Brain microvascular endothelial cell (primary cell): Measurements from ENCODE around the gene DHDH.

Experiments
- DNase-seq: peaks from one replicate; pipeline ENCODE4 v3.0.0-alpha.2; 2020
- H3K27ac ChIP-seq: fragments of 250-450 bp; sonication (Bioruptor Pico); 2 replicates; pipeline ENCODE4 v1.5.1; 2020; ENCODE audit warnings: mild to moderate bottlenecking, moderate library complexity
- H3K27me3 ChIP-seq: fragments of 250-450 bp; sonication (Bioruptor Pico); replicated peaks from 2 replicates; pipeline ENCODE4 v1.5.1; 2020; ENCODE audit warnings: mild to moderate bottlenecking
- H3K36me3 ChIP-seq: fragments of 250-450 bp; sonication (Bioruptor Pico); replicated peaks from 2 replicates; pipeline ENCODE4 v1.5.1; 2020; ENCODE audit warnings: mild to moderate bottlenecking
- H3K4me3 ChIP-seq: 2 replicates; pipeline ENCODE4 v1.5.1; 2011; ENCODE audit warnings: low read depth, mild to moderate bottlenecking, control low read depth, low read length, moderate library complexity
- in situ Hi-C: cut with HindIII; loops from 2 replicates; pipeline ENCODE4 v1.10.0; 2017; ENCODE audit warnings: low sequenced_read_pairs, low pct_ligation_motif_present
- TF ChIP-seq, protein P1 (sequence below): IDR thresholded peaks from 2 replicates; pipeline ENCODE4 v1.5.1; 2011; ENCODE audit warnings: low read depth, mild to moderate bottlenecking, moderate library complexity, low read length, control low read depth, inconsistent platforms; ENCODE audit errors: missing control alignments

The DHDH gene

DNA sequence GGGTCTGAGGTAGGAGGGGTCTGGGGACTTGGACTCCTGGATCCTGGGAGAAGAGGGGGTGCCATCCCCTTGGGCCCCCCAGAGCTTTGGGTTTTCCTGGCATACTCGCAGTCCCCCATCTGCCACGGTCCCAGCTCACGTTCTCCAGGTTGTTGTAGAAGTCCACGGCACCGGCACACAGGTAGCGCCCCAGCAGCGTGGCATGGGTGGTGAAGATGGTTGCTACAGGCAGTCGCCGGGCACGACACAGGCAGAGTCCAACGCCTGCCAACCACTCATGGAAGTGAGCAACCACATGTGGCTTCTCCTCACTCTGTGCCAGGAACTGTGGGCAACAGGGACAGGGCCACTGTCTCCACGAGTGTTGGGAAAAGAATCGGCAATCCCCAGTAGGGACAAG, 52.2 kb downstream of the DHDH start:
- H3K4me3 ChIP-seq = no peak overlapping the region
- in situ Hi-C loops = no loop called here
- TF ChIP-seq, protein P1, sequence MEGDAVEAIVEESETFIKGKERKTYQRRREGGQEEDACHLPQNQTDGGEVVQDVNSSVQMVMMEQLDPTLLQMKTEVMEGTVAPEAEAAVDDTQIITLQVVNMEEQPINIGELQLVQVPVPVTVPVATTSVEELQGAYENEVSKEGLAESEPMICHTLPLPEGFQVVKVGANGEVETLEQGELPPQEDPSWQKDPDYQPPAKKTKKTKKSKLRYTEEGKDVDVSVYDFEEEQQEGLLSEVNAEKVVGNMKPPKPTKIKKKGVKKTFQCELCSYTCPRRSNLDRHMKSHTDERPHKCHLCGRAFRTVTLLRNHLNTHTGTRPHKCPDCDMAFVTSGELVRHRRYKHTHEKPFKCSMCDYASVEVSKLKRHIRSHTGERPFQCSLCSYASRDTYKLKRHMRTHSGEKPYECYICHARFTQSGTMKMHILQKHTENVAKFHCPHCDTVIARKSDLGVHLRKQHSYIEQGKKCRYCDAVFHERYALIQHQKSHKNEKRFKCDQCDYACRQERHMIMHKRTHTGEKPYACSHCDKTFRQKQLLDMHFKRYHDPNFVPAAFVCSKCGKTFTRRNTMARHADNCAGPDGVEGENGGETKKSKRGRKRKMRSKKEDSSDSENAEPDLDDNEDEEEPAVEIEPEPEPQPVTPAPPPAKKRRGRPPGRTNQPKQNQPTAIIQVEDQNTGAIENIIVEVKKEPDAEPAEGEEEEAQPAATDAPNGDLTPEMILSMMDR = no peak
- no peak for DNase-seq
- H3K36me3 ChIP-seq = peaks cover 66% of the 10 kb centered on the region
- H3K27ac ChIP-seq = no peak overlapping the region
- H3K27me3 ChIP-seq = no peaks in the 10 kb centered on the region

GRCh38 chr19:48986211-48986610, 52.7 kb downstream of the DHDH start:
- H3K36me3 ChIP-seq = peaks cover 64% of the 10 kb centered on the region
- DNase-seq = no peak
- TF ChIP-seq, protein P1 = no peak

GRCh38 chr19:48987323-48987722, 53.8 kb downstream of the DHDH start:
- TF ChIP-seq, protein P1 = no peak
- H3K36me3 ChIP-seq = peaks cover 60% of the 10 kb centered on the region
- in situ Hi-C loops = no loop called here
- no peak overlapping the region for H3K4me3 ChIP-seq
- no peak for DNase-seq
- H3K27me3 ChIP-seq = no peaks in the 10 kb centered on the region
- no peak overlapping the region for H3K27ac ChIP-seq

More at GRCh38 chr19:48986211-48986610, 52.7 kb downstream of the DHDH start:
- H3K4me3 ChIP-seq = no peak overlapping the region
- in situ Hi-C loops = no loop called here
- H3K27me3 ChIP-seq = no peaks in the 10 kb centered on the region
- no peak overlapping the region for H3K27ac ChIP-seq

DNA sequence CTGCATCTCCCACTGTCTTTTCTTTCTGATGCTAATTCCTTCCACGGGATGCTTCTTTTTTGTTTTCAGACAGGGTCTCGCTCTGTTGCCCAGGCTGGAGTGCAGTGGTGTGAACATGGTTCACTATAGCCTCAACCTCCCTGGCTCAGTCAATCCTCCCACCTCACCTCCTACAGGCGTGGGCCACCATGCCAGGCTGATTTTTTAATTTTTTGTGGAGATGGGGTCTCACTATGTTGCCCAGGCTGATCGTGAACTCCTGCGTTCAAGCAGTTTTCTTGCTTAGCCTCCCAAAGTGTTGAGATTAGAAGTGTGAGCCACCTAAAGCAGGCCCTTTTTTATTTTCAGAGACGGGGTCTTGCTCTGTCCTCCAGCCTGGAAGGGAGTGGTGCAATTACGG, 54.8 kb downstream of the DHDH start:
- H3K27ac ChIP-seq = no peak overlapping the region
- in situ Hi-C loops = no loop called here
- DNase-seq = no peak
- no peak overlapping the region for H3K4me3 ChIP-seq
- TF ChIP-seq, protein P1 = no peak
- no peaks in the 10 kb centered on the region for H3K27me3 ChIP-seq
- H3K36me3 ChIP-seq = peaks cover 51% of the 10 kb centered on the region

GRCh38 chr19:48988860-48989259, 55.4 kb downstream of the DHDH start:
- Histone ChIP-seq H3K27me3 (no peaks in the 10 kb centered on the region), H3K27ac (no peak overlapping the region), H3K36me3 (peaks cover 49% of the 10 kb centered on the region), H3K4me3 (no peak overlapping the region)
- in situ Hi-C loops = no loop called here
- TF ChIP-seq, protein P1 = no peak
- DNase-seq = no peak

- H3K27me3 ChIP-seq = no peaks in the 10 kb centered on the region
- in situ Hi-C loops = no loop called here
- H3K36me3 ChIP-seq = peaks cover 41% of the 10 kb centered on the region
- H3K27ac ChIP-seq = no peak overlapping the region
- DNase-seq = no peak
- no peak overlapping the region for H3K4me3 ChIP-seq
- TF ChIP-seq, protein P1 = no peak
Observed at GRCh38 chr19:48989701-48990291, 56.3 kb downstream of the DHDH start.
